ENCODE data around the gene ELF5.

DNA sequence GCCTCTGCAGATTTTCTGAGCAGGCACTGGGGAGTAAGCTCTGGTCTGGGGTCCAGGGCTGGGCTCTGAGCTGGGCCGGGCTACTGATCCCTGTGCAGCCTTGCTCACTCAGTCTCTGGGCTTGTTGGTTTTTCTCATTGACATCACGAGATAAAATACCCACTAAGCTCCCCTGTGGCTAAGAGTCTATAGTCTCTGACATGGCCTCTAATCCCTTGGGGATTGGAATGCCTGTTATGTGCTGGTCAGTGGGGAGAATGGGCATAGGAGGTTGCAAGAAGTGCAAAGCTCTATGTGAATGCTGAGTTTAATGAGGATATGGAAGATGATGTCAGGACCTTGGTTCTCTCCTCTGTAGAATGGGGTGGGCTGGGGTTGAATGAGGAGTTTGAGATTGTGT is 23.3 kb downstream of the ELF5 start:
- TF ChIP-seq, protein P1, sequence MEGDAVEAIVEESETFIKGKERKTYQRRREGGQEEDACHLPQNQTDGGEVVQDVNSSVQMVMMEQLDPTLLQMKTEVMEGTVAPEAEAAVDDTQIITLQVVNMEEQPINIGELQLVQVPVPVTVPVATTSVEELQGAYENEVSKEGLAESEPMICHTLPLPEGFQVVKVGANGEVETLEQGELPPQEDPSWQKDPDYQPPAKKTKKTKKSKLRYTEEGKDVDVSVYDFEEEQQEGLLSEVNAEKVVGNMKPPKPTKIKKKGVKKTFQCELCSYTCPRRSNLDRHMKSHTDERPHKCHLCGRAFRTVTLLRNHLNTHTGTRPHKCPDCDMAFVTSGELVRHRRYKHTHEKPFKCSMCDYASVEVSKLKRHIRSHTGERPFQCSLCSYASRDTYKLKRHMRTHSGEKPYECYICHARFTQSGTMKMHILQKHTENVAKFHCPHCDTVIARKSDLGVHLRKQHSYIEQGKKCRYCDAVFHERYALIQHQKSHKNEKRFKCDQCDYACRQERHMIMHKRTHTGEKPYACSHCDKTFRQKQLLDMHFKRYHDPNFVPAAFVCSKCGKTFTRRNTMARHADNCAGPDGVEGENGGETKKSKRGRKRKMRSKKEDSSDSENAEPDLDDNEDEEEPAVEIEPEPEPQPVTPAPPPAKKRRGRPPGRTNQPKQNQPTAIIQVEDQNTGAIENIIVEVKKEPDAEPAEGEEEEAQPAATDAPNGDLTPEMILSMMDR (IDR thresholded peaks at IDR 0.05; ENCODE audit: poor library complexity, severe bottlenecking): no peak
- TF ChIP-seq TAF1 (IDR thresholded peaks at IDR 0.05; ENCODE audit: low read depth): no peak

Measured in neural cell (in vitro differentiated cells).